Activated naive CD8-positive, alpha-beta T cell (primary cell): Measurements from ENCODE around the gene MKKS.

Experiments
- H3K27ac Mint-ChIP-seq: one replicate; pipeline ENCODE4 v1.8.0; 2021; ENCODE audit warnings: mixed read lengths
- H3K27me3 Mint-ChIP-seq: one replicate; pipeline ENCODE4 v1.8.0; 2021; ENCODE audit warnings: mixed read lengths
- H3K36me3 Mint-ChIP-seq: one replicate; pipeline ENCODE4 v1.8.0; 2021; ENCODE audit warnings: mixed read lengths
- H3K4me1 Mint-ChIP-seq: one replicate; pipeline ENCODE4 v1.8.0; 2021; ENCODE audit warnings: low read depth, mixed read lengths
- H3K4me3 Mint-ChIP-seq: one replicate; pipeline ENCODE4 v1.8.0; 2021; ENCODE audit warnings: mild to moderate bottlenecking, mixed read lengths
- H3K9me3 Mint-ChIP-seq: one replicate; pipeline ENCODE4 v1.8.0; 2021; ENCODE audit warnings: low read depth, mixed read lengths

MKKS gene

GRCh38 chr20:10357061-10357708, 76.8 kb downstream of the MKKS start:
- Mint-ChIP-seq H3K27ac (no peak overlapping the region), H3K27me3 (peaks cover 3% of the 10 kb centered on the region), H3K9me3 (peaks cover 3% of the 10 kb centered on the region), H3K4me3 (no peak overlapping the region), H3K4me1 (no peaks in the 10 kb centered on the region), H3K36me3 (no peaks in the 10 kb centered on the region)

- Mint-ChIP-seq H3K9me3 (peaks cover 3% of the 10 kb centered on the region), H3K27me3 (peaks cover 3% of the 10 kb centered on the region), H3K4me3 (no peak overlapping the region), H3K27ac (no peak overlapping the region), H3K36me3 (no peaks in the 10 kb centered on the region), H3K4me1 (no peaks in the 10 kb centered on the region)
These were observed 77.4 kb downstream of the MKKS start for GRCh38 chr20:10356628-10357027.

- H3K36me3 Mint-ChIP-seq = no peaks in the 10 kb centered on the region
- peaks cover 8% of the 10 kb centered on the region for H3K4me1 Mint-ChIP-seq
- peaks cover 3% of the 10 kb centered on the region for H3K9me3 Mint-ChIP-seq
- no peak overlapping the region for H3K27ac Mint-ChIP-seq
- peaks cover 1% of the 10 kb centered on the region for H3K27me3 Mint-ChIP-seq
- no peak overlapping the region for H3K4me3 Mint-ChIP-seq
These were observed 80.8 kb downstream of the MKKS start for GRCh38 chr20:10352934-10353824.
